Cardiac fibroblast (primary cell): Measurements from ENCODE around the gene SRSF6.

Source experiments
- DNase-seq, 2 donors: peaks; one replicate each; pipeline versions ENCODE4 v3.0.0 to v3.0.0-alpha.2; 2010; ENCODE audit warnings: low read depth in 2 of 2
- H3K4me3 ChIP-seq, 2 donors: replicated peaks in 1 of 2; 1 replicate in 1 of 2; 2 replicates in 1 of 2; pipeline ENCODE4 v1.5.1; 2011; ENCODE audit warnings: low read depth in 2 of 2, low read length in 2 of 2, mild to moderate bottlenecking in 2 of 2, moderate library complexity in 1 of 2
- CTCF ChIP-seq: IDR thresholded peaks from one replicate; pipeline ENCODE4 v1.5.1; 2011; ENCODE audit warnings: low read depth, mild to moderate bottlenecking, low read length, inconsistent platforms

Gene SRSF6

GRCh38 chr20:43426172-43426571 lies 31.5 kb upstream of the SRSF6 start:
- H3K4me3 ChIP-seq = no peak overlapping the region
- no peak for DNase-seq
- no peak for TF ChIP-seq CTCF

- no peak for TF ChIP-seq CTCF
- DNase-seq = no peak
- H3K4me3 ChIP-seq = no peak overlapping the region
These were observed 27.2 kb upstream of the SRSF6 start for GRCh38 chr20:43430265-43431133.

GRCh38 chr20:43431134-43431519 lies 26.6 kb upstream of the SRSF6 start:
- no peak overlapping the region for H3K4me3 ChIP-seq
- TF ChIP-seq CTCF = no peak
- peak; percentile 5 to 11 for DNase-seq

- no peak for DNase-seq
- no peak for TF ChIP-seq CTCF
- no peak overlapping the region for H3K4me3 ChIP-seq
These were observed 25.2 kb upstream of the SRSF6 start for GRCh38 chr20:43432498-43432897.

GRCh38 chr20:43433250-43433854 lies 24.3 kb upstream of the SRSF6 start:
- no peak overlapping the region for H3K4me3 ChIP-seq
- TF ChIP-seq CTCF = no peak
- no peak for DNase-seq

GRCh38 chr20:43434565-43434964 lies 23.1 kb upstream of the SRSF6 start:
- H3K4me3 ChIP-seq = no peak overlapping the region
- no peak for DNase-seq
- no peak for TF ChIP-seq CTCF
